ENCODE results near the gene LRRC74B.

GRCh38 chr22:21010426-21011113, 35.2 kb upstream of the LRRC74B start:
- no peak for TF ChIP-seq SUZ12 (IDR thresholded peaks at IDR 0.05; ENCODE audit: extremely low read depth, insufficient read depth, insufficient read length)
- TF ChIP-seq YY1 (IDR thresholded peaks at IDR 0.05; ENCODE audit: insufficient read depth, insufficient read length), result no peak
